GM18505 (cell line): ENCODE results near the gene SPART.

Source experiments
- ATAC-seq: cut with Tn5 transposase; IDR thresholded peaks from one replicate; pipeline ENCODE4 v1.9.1; 2021; ENCODE audit not compliant: unreplicated experiment
- POLR2A ChIP-seq: IDR thresholded peaks from 4 replicates; pipeline ENCODE4 v1.6.1; 2011; ENCODE audit warnings: borderline replicate concordance; ENCODE audit not compliant: insufficient read depth, insufficient read length; ENCODE audit errors: extremely low read depth

SPART gene

DNA sequence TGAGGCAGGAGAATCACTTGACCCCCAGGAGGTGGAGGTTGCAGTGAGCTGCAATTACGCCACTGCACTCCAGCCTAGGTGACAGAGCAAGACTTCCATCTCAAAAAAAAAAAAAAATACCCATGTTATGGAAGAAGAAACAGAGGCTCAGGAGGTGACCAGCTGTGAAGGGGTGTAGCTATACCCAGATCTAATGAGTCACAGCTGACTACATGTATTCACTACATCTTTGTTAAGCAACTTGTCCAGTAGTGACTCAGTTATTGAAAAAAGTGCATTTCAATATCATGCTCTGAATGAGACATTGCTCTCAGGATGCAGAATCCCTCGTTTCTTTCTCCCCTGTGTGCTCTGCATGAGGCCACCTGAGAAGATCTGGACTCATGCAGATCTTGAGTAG, 16.1 kb upstream of the SPART start:
- no peak for TF ChIP-seq POLR2A
- ATAC-seq: no peak

DNA sequence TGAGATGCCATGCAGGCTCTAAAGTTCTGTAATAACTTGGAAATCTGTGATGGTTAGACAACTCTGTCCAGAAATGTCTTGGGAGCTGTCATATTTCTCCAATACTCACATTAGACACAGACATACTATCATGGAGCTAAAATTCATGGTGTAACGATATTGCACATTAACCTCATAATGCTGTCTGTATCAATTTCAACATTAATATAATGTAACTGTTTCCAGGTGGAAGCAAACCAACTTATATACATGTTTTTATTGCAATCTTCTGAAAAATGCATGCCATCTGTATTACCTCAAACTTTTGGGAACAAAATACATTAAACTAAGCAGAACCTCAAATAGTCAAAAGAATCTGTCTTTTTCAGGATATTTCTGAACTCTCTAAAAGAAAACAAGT, 14.7 kb upstream of the SPART start:
- no peak for ATAC-seq
- no peak for TF ChIP-seq POLR2A

DNA sequence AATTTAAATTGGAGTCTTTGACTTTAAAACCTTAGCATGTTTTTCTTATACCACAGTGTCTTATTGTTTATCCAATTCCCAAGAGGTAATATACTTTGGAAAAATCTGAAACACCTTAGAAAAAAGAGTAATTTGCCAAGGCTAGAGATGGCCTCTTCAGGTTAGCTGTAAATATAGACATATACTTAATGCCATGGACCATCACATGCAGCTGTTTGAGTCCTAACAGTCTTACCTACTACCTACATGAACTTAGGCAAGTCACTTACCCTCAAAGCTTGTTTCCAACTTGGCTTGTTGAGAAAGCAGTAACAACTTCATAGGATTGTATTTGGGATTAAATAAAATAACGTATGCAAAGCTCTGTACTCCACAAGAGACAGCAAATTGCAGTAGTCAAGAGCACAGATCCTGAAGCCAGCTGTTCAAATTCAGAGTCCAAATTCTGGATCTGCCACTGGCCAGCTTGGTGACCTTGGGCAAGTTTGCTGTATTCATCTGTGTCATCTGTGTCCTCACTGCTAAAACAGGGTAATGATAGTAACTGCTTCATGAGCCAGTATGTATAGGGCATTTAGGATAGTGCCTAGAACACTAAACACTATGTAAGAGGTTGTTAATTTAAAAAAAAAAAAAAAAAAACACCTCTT, 13.2 kb upstream of the SPART start:
- no peak for ATAC-seq
- TF ChIP-seq POLR2A: no peak

DNA sequence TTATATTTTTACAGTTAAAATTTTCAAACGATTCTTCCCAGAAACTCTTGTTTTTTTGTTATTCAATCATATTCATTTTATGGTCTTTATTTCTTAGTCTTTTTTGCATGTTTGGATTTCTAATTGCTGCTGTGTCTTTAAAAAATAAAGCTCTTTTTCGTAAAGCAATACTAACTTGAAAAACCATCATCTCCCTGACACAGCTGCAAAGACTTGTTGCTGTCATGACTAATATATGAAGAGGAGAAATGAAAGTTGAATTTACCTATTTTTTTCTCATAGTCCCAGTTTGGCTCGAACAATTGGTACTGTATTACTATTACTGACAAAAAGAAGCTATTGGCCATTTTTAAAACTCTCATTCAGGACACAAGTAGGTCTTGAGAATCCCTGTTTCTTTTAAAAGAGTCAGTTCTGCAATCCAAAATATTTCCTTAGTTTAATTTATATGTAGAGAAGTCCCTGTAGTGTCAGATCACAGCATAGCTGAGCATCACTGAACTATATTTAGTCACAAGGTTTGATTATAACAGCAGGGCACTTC, 12.1 kb upstream of the SPART start:
- ATAC-seq: no peak
- no peak for TF ChIP-seq POLR2A

DNA sequence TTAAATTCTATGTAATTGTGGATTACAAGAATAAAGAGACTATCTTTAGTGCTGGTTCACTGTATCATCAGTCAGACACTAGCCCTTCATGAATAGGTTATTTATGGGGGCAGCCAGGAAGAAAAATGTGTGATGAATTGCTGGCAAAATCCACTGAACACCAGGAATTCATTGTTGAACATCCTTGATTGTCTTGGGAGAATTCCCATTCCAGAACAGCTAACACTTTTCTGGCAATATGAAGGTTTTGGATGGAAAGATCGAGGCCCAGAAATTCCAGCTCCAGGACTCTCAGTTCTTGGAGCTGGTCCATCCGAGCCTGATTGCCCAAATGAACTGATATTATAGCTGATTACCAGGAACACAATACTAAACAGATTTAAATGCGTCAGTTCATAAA, 11.5 kb upstream of the SPART start:
- ATAC-seq: no peak
- no peak for TF ChIP-seq POLR2A

DNA sequence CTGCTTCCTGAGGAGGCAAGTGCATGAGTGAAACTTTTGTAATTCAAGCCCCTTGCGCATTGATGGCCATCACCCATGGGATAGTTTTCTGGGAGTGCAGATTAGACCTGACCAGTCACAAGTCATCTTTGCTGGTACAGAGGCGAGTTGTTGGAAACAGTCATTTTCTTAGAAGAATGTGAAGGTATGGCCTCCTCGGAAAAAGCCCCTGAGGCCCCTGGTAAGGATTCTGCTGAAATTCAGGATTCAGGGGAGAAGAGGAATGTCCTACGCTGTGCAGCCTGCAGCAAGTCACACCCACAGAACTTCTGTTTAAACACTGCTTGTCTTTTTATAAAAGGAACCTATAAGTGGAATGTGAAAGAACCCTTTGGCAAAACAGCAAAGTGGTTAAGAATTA, 11.0 kb upstream of the SPART start:
- ATAC-seq: no peak
- TF ChIP-seq POLR2A: no peak

DNA sequence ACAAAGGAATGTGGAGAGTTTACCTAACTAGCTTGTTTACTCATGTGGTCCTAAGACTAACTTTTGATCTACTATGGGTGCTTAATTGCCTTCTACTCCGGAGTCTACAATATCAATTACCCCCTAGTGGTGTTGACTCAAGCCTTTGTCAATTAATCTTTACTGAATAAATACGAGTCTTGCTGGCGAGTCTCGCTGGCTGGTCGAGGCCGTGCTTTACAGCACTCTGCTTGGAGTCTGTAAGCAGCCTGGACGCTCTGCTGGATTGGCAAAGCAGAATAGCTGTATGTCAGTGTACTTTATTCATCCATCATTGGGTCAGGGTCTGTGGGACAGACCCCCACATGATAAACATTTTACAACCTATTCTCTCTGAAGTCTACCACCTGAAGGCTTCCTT, 9.9 kb upstream of the SPART start:
- TF ChIP-seq POLR2A: no peak

DNA sequence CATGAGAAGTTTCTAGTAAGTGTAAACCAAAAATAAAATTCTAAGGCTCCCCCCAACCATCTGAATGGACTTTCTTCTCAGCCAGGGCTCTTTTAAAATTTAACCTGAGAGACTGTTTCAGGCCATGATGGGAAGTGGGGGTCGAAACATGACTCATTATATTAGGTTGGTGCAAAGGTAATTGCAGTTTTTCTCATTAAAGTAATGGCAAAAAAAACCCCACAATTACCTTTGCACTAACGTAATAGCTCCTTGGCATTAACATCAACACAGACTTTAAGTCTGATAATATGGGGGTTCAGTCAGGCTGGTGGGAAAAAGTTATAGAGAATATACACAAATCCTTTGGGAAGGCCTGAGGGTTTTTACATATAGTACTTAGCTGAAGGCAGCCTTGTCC, 9.4 kb upstream of the SPART start:
- ATAC-seq: no peak

More for the DNA sequence above, 9.9 kb upstream of the SPART start:
- ATAC-seq: no peak

DNA sequence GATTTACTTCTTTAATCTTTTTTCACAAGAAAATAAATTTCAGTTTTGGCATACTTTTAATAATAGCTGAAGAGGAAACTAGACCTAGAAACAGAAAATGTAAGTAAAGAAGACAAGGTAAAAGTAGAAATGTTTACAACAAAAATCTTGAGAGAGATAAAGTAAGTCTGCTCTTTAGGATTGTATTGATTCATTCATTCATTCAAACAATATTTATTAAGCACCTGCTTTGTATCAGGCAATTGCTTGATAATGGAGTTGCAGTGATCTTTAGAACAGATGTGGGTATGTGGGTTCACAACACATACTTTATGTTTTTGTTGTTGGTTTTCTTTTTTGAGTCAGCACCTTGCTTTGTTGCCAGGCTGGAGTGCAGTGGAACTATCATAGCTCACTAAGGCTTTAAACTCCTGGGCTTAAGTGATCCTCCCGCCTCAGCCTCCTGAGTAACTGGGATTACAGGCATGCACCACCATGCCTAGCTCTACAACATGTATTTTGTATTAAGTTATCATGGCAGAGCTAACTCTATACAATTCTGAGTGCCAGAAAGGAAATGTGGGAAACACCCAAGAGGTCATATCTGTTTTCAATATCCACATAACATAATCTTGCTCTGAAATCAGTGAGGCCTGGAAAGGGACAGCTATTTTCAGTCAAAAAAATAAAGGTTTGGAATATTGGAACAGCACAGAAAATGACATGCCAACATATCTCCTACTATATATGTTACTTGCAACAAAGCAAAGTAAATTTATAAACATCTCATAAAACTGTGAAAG, 8.8 kb upstream of the SPART start:
- ATAC-seq: no peak
- no peak for TF ChIP-seq POLR2A

More for the DNA sequence above, 9.4 kb upstream of the SPART start:
- no peak for TF ChIP-seq POLR2A

DNA sequence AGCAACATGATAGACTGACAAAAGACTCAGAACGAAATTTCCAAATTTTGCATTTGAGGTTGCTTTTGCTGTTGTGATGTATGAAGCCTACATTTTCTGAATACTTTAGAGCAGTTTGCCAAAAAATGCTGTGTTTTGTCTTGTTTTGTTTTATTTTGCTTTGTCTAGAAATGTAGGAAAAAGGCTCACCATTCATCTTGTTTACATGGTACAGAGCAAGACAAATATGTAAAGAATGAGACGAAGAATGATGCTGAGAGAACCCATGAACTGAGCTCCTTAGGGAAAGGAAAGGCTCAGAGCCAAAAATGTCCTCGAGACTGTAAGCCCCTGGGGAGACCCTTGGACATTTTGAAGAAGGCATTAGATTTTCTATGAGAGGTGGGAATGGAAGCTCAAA, 6.8 kb upstream of the SPART start:
- TF ChIP-seq POLR2A: no peak

DNA sequence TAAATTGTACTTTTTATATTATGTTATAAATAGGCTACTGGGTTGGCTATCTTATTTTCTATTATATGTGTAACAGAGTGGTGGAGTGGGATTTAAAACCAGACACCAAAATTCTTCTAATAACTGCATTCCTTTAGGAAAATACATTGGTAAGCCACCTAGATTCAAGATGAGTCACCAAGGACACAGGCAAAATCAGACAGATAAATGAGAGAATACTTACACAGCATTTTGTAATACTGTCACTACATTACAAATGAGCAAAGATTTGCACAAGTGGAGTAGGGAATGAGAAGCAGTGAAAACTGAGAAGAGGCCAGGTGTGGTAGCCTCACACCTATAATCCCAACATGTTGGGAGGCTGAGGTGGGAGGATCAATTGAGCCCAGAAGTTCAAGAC, 6.2 kb upstream of the SPART start:
- no peak for ATAC-seq

More for the DNA sequence above, 6.8 kb upstream of the SPART start:
- ATAC-seq: no peak

DNA sequence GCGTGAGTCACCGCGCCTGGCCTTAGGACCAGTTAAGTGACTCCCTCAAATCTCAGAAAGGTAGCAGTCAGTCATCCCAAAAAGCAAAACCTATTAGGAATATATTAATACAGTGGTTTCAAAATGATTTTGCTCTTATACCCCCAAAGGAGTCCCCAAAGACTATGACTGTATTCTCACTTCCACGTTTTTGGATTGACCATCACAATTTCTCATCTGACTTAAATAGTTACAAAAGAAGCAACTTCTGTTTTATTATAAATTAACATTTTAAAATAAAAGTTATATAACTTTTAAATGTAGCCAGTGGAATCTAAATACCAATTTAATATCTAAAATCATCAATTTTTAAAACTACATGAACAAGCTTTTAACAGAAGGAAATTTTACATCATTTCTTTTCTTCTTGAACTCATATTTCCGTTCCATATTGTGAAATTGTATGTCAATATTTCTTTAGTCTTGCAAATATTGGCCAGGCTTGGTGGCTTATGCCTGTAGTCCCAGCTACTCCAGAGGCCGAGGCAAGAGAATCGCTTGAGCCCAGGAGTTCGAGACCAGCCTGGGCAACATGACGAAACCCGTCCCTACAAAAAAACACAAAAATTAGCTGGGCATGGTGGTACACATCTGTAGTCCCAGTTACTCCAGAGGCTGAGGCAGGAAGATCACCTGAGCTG, 1.5 kb upstream of the SPART start:
- no peak for TF ChIP-seq POLR2A
- ATAC-seq: no peak

More for the DNA sequence above, 6.2 kb upstream of the SPART start:
- no peak for TF ChIP-seq POLR2A

DNA sequence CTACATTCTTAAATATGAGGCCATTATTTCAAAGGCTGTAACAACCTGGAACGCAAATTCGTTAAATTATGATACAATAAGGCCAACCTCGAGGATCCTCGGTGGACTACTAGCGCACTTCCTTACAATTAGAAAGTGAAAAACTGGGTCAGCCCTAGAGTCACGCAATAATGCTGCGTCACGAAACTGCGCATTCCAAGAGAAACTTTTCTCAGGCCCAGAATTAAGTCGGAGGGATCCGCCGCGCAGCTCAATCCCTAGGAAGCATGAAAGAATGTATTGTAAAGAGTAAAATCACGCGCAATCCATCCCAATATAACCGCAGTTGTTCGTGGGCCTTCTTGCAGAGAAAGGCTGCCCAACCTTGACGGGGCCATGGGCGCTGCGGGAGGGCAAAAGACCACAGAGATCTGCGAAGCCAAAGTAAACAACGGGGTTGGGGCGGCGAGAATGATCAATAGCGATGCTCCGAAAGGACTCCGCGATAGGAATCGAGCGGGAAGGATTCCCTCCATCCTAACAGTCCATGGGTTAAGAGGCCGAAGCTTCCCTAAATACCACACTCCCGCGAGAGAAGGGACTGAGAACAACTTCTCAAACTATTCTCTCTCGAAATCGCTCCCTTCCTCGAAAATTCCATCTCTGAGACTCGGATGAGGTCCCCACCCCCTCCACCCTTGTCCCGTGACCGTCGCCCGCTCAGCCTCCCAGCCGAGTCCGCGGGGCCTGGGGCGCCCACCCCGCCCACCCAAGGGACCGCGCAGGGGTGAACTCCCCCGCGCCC, 564 bp downstream of the SPART start:
- ATAC-seq: peak; percentile 20
- peak; percentile 0 for TF ChIP-seq POLR2A

DNA sequence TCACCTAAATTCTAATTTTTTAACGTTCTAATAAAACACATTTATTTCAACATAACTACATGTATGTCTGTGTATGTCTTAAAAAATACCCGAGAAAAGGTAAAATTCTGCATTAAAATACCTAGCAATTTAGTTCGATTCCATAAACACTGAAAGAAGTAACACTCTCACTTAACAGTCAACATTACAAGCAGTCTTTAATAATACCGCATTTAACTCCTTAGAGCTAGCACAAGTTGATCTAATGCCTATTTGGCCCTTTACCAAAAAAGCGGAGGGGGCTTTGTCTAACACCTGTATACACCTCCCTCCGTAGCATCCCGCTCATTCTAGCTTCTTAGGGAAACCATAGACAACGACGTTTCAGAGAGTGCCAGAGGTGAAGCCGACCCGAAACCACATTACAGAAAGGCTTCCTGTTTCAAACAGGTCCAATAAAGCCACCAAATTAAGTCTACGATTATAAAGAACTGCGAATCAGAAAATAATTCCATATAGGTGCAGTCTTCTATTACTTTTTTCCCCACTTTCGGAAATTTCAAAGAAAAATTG, 1.2 kb downstream of the SPART start:
- no peak for TF ChIP-seq POLR2A
- ATAC-seq: no peak
